ENCODE data around the gene GFRA1.

GFRA1 gene

GRCh38 chr10:116197946-116198675, 74.9 kb downstream of the GFRA1 start:
- DNase-seq (ENCODE audit: low spot score): no peak
- in situ Hi-C loops (cut with MboI; ENCODE audit: low sequenced_read_pairs, unreplicated experiment): no loop called here
- TF ChIP-seq, protein P1, sequence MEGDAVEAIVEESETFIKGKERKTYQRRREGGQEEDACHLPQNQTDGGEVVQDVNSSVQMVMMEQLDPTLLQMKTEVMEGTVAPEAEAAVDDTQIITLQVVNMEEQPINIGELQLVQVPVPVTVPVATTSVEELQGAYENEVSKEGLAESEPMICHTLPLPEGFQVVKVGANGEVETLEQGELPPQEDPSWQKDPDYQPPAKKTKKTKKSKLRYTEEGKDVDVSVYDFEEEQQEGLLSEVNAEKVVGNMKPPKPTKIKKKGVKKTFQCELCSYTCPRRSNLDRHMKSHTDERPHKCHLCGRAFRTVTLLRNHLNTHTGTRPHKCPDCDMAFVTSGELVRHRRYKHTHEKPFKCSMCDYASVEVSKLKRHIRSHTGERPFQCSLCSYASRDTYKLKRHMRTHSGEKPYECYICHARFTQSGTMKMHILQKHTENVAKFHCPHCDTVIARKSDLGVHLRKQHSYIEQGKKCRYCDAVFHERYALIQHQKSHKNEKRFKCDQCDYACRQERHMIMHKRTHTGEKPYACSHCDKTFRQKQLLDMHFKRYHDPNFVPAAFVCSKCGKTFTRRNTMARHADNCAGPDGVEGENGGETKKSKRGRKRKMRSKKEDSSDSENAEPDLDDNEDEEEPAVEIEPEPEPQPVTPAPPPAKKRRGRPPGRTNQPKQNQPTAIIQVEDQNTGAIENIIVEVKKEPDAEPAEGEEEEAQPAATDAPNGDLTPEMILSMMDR (IDR thresholded peaks at IDR 0.05; ENCODE audit: borderline replicate concordance, control extremely low read depth, extremely low read depth, insufficient read depth, missing control alignments): no peak

DNA sequence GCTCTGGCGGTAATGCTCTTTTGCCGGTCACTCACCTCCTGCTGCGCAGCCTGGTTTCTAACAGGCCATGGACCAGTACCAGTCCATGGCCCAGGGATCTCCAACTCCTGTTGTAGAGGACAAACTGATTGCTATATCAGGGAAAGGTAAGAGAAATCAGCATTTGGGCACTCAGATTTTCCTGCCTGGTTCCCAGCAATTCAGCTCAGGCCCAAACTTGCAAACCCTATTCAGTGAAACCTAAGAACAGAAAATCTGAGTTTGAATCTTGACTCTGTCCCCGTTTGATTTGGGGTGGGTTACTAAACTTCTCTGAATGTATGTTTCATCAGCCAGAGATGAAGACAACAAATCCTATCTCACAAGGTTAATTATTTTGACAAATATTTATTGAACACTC, 77.4 kb downstream of the GFRA1 start:
- TF ChIP-seq, protein P1 (IDR thresholded peaks at IDR 0.05; ENCODE audit: borderline replicate concordance, control extremely low read depth, extremely low read depth, insufficient read depth, missing control alignments): no peak
- in situ Hi-C loops (cut with MboI; ENCODE audit: low sequenced_read_pairs, unreplicated experiment): no loop called here
- DNase-seq (ENCODE audit: low spot score): no peak

GRCh38 chr10:116195039-116195438, 78.0 kb downstream of the GFRA1 start:
- TF ChIP-seq, protein P1 (IDR thresholded peaks at IDR 0.05; ENCODE audit: borderline replicate concordance, control extremely low read depth, extremely low read depth, insufficient read depth, missing control alignments): no peak
- in situ Hi-C loops (cut with MboI; ENCODE audit: low sequenced_read_pairs, unreplicated experiment): no loop called here
- DNase-seq (ENCODE audit: low spot score): no peak

DNA sequence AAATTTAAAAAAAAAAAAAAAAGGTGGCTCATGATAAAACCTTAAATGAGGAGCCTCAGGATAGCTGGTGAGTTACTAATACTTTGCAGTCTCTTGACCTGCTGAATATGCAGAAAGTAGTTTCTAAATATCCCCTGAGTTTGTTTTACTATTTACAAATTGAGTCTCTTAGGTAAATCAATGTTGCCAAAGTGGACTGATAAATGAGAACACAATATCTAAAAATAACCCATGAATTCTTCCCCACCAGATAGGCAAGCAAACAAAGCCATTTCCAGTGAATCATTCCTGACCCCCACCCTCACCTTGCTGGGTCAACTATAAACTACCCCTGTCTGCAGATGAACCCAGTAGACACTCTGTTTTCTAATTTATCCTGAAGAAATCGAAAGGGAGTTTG, 78.9 kb downstream of the GFRA1 start:
- DNase-seq (ENCODE audit: low spot score): no peak
- TF ChIP-seq, protein P1 (IDR thresholded peaks at IDR 0.05; ENCODE audit: borderline replicate concordance, control extremely low read depth, extremely low read depth, insufficient read depth, missing control alignments): no peak
- in situ Hi-C loops (cut with MboI; ENCODE audit: low sequenced_read_pairs, unreplicated experiment): no loop called here

DNA sequence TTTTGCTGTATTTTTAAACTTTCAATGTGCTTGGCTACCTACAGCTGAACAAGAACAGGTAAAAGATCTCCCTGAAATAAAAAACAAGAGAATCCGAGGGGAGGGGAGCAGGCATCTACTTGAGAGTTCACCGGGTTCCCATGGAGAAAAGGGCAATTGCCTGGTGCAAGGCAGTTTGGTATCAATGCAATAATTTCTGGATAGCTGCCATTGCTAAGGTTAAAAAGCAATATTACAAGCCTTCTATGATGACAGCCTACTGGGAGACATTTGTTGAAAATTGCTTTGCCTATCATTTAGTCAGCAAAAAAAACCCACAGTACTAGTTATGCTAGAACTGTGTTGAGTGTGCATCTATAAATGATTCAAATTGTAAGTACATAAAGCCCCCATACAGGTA, 82.1 kb downstream of the GFRA1 start:
- no peak for DNase-seq (ENCODE audit: low spot score)
- in situ Hi-C loops (cut with MboI; ENCODE audit: low sequenced_read_pairs, unreplicated experiment): no loop called here

GRCh38 chr10:116186273-116186672, 86.7 kb downstream of the GFRA1 start:
- TF ChIP-seq, protein P1 (IDR thresholded peaks at IDR 0.05; ENCODE audit: borderline replicate concordance, control extremely low read depth, extremely low read depth, insufficient read depth, missing control alignments): no peak
- in situ Hi-C loops (cut with MboI; ENCODE audit: low sequenced_read_pairs, unreplicated experiment): no loop called here
- no peak for DNase-seq (ENCODE audit: low spot score)

More for the DNA sequence above, 82.1 kb downstream of the GFRA1 start:
- TF ChIP-seq, protein P1 (IDR thresholded peaks at IDR 0.05; ENCODE audit: borderline replicate concordance, control extremely low read depth, extremely low read depth, insufficient read depth, missing control alignments): no peak

Data from GM13976 (cell line).